ENCODE measurements around the gene ACOT8. TPM values are rescaled to one million over a fixed set of nuclear protein-coding genes. Genes with fewer than 3 reads are reported as not detected.
A peak's percentile ranks its signal among the peaks of the same experiment; 100 is the strongest.

Gene ACOT8
- total and polyA plus RNA-seq, 2 donors (not counting 1 experiment from before 2014, with no cell fraction given), result 32.4 to 64.7 TPM

- peak overlapping the region; percentile 94 for H2AFZ ChIP-seq (ENCODE audit: insufficient read depth, low read depth, low read length, poor library complexity, severe bottlenecking)
- DNase-seq (no peak), ATAC-seq (ENCODE audit: low read depth) (no peak)
- H3K9me3 ChIP-seq (ENCODE audit: control extremely low read depth in 1 of 3, control insufficient read depth in 2 of 3, insufficient read depth in 1 of 3, low read length in 2 of 3), result no peaks in the 10 kb centered on the region
- peaks cover 9% of the 10 kb centered on the region for H3K79me2 ChIP-seq (ENCODE audit: control insufficient read depth, insufficient read depth, low read length)
- H3K9me3 Mint-ChIP-seq (ENCODE audit: insufficient read depth), result no peaks in the 10 kb centered on the region
- peaks cover 16% of the 10 kb centered on the region for H3K4me1 Mint-ChIP-seq
- peaks cover 9 to 16% of the 10 kb centered on the region in 2 donors for H3K4me1 ChIP-seq (ENCODE audit: control insufficient read depth in 2 of 2, insufficient read depth in 2 of 2, low read length in 2 of 2)
- no peaks in the 10 kb centered on the region for H4K20me1 ChIP-seq (ENCODE audit: control insufficient read depth, insufficient read depth, low read length, poor library complexity, severe bottlenecking)
- H3K27ac Mint-ChIP-seq, result peak overlapping the region; percentile 41
- H3K36me3 ChIP-seq (replicated peaks in 1 of 2; ENCODE audit: control extremely low read depth in 1 of 2, control insufficient read depth in 1 of 2, extremely low read depth in 1 of 2, insufficient read depth in 2 of 2, low read length in 1 of 2), result peaks cover 3 to 28% of the 10 kb centered on the region in 2 experiments
- H3K27me3 Mint-ChIP-seq, result no peaks in the 10 kb centered on the region
- no peak overlapping the region for H3K27ac ChIP-seq (ENCODE audit: low read length in 2 of 2)
- peaks cover 0 to 2% (median 0%) of the 10 kb centered on the region in 4 experiments for H3K27me3 ChIP-seq (replicated peaks in 1 of 4; ENCODE audit: control extremely low read depth in 1 of 4, control insufficient read depth in 3 of 4, insufficient read depth in 4 of 4, low read length in 3 of 4)
- H3K4me3 Mint-ChIP-seq, result peak overlapping the region; percentile 88
- peak overlapping the region in 4 of 5 experiments; percentile 52 to 85 (median 65) for H3K4me3 ChIP-seq (ENCODE audit: control extremely low read depth in 1 of 5, extremely low read depth in 1 of 5, insufficient read depth in 1 of 5, low read depth in 2 of 5, low read length in 4 of 5)
- peak overlapping the region; percentile 75 for H3K9ac ChIP-seq (ENCODE audit: low read length)
- H3K4me2 ChIP-seq (replicated peaks; ENCODE audit: low read depth, low read length, poor library complexity, severe bottlenecking), result peak overlapping the region; percentile 98
- intact Hi-C loops (cut with micrococcal nuclease), result loop anchor here (2.0 kb wide), 1 partner anchor 68 kb away; the partner anchor contains the start of gene ZSWIM1
- ChIA-PET POLR2A (no interaction called here), CTCF (interaction anchor here (1.1 kb wide), 1 partner anchor 21 kb away, joined by 3 read pairs; the partner anchor contains the start of genes DNTTIP1 and WFDC3)
- 16% methylated on average over 11 of the region's 11 CpGs for WGBS (ENCODE audit: insufficient coverage)
- TF ChIP-seq CTCF (IDR thresholded peaks at IDR 0.05) (no peak), EZH2 (IDR thresholded peaks at IDR 0.05; ENCODE audit: borderline replicate concordance, insufficient read depth, low read depth, low read length, poor library complexity, severe bottlenecking) (no peak)
Observed at GRCh38 chr20:45813006-45813340, 44.2 kb downstream of the ACOT8 start.

DNA sequence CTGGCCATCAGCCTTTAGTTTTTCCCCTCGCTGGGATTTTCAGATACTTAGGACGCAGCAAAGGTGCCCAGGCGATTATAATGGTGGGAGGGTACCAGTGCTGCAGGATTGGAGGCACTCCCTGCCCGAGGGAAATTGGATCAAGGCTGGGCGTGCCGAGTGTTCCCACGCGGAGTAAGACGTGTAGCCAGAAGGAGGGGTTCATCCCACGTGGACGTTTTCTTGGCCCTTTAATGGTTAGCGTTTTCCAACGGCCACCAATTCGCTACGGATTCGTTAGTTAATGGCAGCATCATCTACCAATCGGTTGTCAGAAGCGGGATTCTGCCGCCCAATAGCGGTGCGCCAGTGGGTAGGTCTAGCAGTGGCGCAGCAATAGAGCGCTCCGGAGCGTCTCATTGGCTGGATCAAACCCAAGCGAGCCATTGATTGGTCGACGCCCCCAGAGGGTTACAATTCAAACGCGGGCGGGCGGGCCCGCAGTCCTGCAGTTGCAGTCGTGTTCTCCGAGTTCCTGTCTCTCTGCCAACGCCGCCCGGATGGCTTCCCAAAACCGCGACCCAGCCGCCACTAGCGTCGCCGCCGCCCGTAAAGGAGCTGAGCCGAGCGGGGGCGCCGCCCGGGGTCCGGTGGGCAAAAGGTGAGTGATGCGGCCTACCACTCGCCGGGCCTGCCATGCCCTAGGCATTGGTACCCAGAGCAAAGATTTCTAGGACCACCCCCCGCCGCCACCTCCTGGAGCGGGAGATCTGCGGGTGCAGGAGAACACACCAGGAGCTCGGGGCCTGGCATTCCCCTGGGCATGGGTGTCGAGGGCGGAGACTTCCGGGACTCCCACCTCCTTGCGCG, 44.8 kb downstream of the ACOT8 start, which contains the start of gene UBE2C:
Gene UBE2C (plus strand): TSS at position 488 of the 849 bp plus-strand sequence. CDS start 52 bp downstream, at position 540.
- no peaks in the 10 kb centered on the region for H3K9me3 Mint-ChIP-seq (ENCODE audit: insufficient read depth)
- DNase-seq (peak; percentile 96), ATAC-seq (ENCODE audit: low read depth) (peak; percentile 100)
- H3K27me3 ChIP-seq (replicated peaks in 1 of 4; ENCODE audit: control extremely low read depth in 1 of 4, control insufficient read depth in 3 of 4, insufficient read depth in 4 of 4, low read length in 3 of 4), result peaks cover 0 to 2% (median 0%) of the 10 kb centered on the region in 4 experiments
- H3K4me1 Mint-ChIP-seq, result peaks cover 16% of the 10 kb centered on the region
- H4K20me1 ChIP-seq (ENCODE audit: control insufficient read depth, insufficient read depth, low read length, poor library complexity, severe bottlenecking), result no peaks in the 10 kb centered on the region
- POLR2A ChIA-PET, result no interaction called here
- no peak within 1 kb of the TSS for H3K27ac ChIP-seq (ENCODE audit: low read length in 2 of 2)
- peaks cover 3 to 28% of the 10 kb centered on the region in 2 experiments for H3K36me3 ChIP-seq (replicated peaks in 1 of 2; ENCODE audit: control extremely low read depth in 1 of 2, control insufficient read depth in 1 of 2, extremely low read depth in 1 of 2, insufficient read depth in 2 of 2, low read length in 1 of 2)
- peak within 1 kb of the TSS; percentile 75 for H3K9ac ChIP-seq (ENCODE audit: low read length)
- no peaks in the 10 kb centered on the region for H3K27me3 Mint-ChIP-seq
- CTCF ChIA-PET, result interaction anchor here (1.1 kb wide), 1 partner anchor 21 kb away, joined by 3 read pairs; the partner anchor contains the start of genes DNTTIP1 and WFDC3
- peak within 1 kb of the TSS in 4 of 5 experiments; percentile 52 to 85 (median 65) for H3K4me3 ChIP-seq (ENCODE audit: control extremely low read depth in 1 of 5, extremely low read depth in 1 of 5, insufficient read depth in 1 of 5, low read depth in 2 of 5, low read length in 4 of 5)
- H3K79me2 ChIP-seq (ENCODE audit: control insufficient read depth, insufficient read depth, low read length), result peaks cover 9% of the 10 kb centered on the region
- TF ChIP-seq EZH2 (IDR thresholded peaks at IDR 0.05; ENCODE audit: borderline replicate concordance, insufficient read depth, low read depth, low read length, poor library complexity, severe bottlenecking) (no peak), CTCF (IDR thresholded peaks at IDR 0.05) (no peak)
- intact Hi-C loops (cut with micrococcal nuclease), result loop anchor here (1.0 to 2.0 kb wide), 6 partner anchors 21 to 160 kb away; partner anchors contain the start of genes ACOT8, CTSA, DNTTIP1 and NEURL2
- H3K4me3 Mint-ChIP-seq, result peak within 1 kb of the TSS; percentile 88
- peak within 1 kb of the TSS; percentile 70 for H3K27ac Mint-ChIP-seq
- 4% methylated on average over 65 of the region's 65 CpGs for WGBS (ENCODE audit: insufficient coverage)
- H3K9me3 ChIP-seq (ENCODE audit: control extremely low read depth in 1 of 3, control insufficient read depth in 2 of 3, insufficient read depth in 1 of 3, low read length in 2 of 3), result no peaks in the 10 kb centered on the region
- peak within 1 kb of the TSS; percentile 94 for H2AFZ ChIP-seq (ENCODE audit: insufficient read depth, low read depth, low read length, poor library complexity, severe bottlenecking)
- H3K4me1 ChIP-seq (ENCODE audit: control insufficient read depth in 2 of 2, insufficient read depth in 2 of 2, low read length in 2 of 2), result peaks cover 9 to 16% of the 10 kb centered on the region in 2 donors
- H3K4me2 ChIP-seq (replicated peaks; ENCODE audit: low read depth, low read length, poor library complexity, severe bottlenecking), result peak within 1 kb of the TSS; percentile 98

All from B cell (primary cell).